HG03469 (cell line): ENCODE results near the gene OCIAD2.
A peak's percentile ranks its signal among the peaks of the same experiment; 100 is the strongest.
"Not testable (repeated sequence)": the region's sequence is repeated elsewhere in the genome, so short reads cannot be mapped to it uniquely, and the experiment has no call there.

ENCODE experiments used
- ATAC-seq: cut with Tn5 transposase; IDR thresholded peaks from one replicate; pipeline ENCODE4 v1.9.1; 2021; ENCODE audit warnings: mild to moderate bottlenecking, moderate library complexity, moderate number of reproducible peaks; ENCODE audit not compliant: unreplicated experiment

Gene OCIAD2

GRCh38 chr4:48906206-48907173 is at the start of gene OCIAD2:
OCIAD2 (minus strand) TSS chr4:48906774; CDS start chr4:48904549, 2,225 bp downstream.
- ATAC-seq = peak; percentile 95

DNA sequence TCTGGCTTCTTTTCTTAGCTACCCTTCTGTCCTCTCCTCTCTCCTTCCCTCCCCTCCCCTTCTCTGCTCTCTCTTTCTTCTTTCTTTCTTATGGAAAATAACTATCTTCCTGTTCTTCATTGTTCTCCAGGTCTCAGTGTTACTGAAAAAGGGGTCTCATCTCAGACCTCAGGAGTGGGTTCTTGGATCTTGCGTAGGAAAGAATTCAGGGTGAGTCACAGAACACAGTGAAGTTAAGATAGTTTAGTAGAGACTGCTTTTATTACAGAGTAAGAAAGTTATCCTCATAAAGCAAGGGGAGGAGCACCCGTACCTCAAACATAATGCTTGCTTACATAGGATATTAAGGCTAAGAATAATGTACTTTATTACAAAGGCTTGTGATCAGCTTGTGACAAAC is 47.7 kb upstream of the OCIAD2 start:
- ATAC-seq = no peak

DNA sequence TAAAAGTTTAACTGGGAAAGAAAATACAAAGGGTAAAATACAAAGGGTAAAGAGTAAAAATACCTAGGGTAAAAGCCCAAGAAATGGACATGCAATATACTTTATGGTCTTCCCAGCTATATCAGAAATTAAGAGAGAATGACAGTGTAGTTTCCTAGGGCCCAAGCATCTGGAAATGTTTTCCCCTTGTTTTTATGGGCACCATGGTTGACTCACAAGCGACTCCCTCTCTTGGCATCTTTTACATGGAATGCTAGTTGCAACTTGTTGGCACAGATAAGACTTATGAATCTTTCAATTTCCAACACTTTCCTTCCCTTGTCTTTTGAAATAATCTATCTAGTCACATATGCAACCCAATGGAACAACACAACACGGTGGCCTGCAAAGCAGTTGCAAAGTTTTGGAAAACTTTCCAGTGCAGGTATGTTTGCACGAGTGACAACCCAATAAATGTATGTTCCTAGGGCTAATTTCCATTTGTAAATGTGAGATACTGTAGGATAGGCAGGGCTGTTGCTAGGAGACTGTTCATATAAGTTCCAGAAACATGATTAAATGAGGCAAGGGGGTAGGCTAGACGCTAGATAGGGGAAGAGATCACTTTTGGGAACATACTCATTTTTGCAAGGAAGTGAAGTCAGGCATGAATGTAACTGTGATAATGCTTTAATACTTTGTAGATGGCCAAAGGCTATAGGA is 43.1 kb upstream of the OCIAD2 start:
- no peak for ATAC-seq

DNA sequence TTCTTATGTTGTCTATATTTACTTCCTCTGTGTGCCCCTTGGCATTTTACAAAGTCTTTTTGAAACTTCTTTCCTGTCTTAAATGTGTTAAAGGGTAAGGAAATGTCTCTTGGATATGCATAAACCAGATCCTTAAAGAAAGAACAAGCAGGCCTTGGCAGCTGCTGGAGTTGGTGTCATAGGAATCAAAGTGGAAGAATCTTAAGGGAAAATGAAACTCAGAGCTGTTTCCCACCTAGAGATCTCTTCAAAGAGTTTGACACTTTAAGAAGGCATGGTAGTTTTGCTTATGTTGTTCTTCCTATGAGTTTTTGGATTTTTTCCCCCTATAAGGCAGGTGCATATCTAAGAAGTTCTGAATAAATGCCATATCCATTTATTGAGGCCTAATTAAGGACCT is 42.5 kb upstream of the OCIAD2 start:
- no peak for ATAC-seq

- no peak for ATAC-seq
Measured at GRCh38 chr4:48947731-48948130, 41.2 kb upstream of the OCIAD2 start.

- no peak for ATAC-seq
Measured at GRCh38 chr4:48945981-48946380, 39.4 kb upstream of the OCIAD2 start.

GRCh38 chr4:48944756-48945241 is 38.2 kb upstream of the OCIAD2 start:
- no peak for ATAC-seq

- no peak for ATAC-seq
Measured at GRCh38 chr4:48944252-48944651, 37.7 kb upstream of the OCIAD2 start.

DNA sequence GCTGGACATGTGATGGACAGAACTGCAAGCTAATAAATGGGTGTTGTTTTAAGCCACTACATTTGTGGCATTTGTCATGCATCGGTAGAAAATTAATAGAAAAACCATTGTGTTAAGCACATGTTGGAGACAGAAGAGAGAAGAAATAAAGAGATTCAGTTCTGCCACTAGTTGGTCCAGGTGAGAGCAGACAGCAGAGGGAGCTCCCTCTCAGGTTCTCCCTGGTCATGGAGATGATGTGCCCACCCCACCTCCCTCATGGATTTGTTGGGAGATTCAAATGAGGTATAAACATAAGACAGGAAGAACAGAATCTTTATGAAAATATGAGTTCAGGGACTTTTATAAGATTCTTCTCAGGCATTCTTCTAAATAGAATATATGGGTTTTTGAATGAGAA is 36.8 kb upstream of the OCIAD2 start:
- ATAC-seq = no peak

GRCh38 chr4:48939785-48940184 is 33.2 kb upstream of the OCIAD2 start:
- ATAC-seq = no peak

DNA sequence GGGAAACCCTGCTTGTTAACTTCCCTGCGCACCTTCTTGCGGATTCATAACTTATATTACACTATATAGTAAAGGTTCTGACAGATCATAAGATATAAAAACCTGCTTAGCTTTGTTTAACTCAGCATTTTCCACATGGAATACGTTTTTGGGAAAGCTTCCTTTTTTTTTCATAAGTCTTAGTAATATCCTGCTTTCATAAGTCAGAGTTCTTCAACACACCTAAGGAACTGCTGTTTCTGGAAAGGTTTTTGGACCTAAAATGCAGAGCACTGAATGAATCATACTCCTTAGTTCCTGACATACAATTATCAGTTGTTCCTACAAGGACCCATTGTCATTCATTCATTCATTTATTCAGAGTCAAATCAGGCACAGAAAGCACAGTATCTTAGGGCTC is 32.3 kb upstream of the OCIAD2 start:
- no peak for ATAC-seq

DNA sequence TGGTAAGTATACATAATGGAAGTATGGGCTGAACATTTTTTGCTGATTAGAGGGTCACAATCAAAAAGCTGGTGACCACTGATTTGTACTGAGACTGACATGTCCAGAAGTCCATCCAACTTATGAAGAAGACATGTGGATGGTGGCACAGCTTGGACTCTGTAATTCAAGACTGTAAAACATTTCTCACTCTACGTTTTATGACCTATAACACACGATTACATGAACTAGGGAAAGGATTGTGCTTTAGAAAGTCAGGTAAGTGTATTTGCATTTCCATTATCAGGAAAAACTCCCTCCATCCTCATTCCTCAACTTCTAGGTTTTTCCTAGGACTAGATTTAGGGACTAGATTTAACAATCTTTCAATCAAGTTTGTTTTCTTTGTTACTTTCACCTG is 30.5 kb upstream of the OCIAD2 start:
- ATAC-seq = no peak

DNA sequence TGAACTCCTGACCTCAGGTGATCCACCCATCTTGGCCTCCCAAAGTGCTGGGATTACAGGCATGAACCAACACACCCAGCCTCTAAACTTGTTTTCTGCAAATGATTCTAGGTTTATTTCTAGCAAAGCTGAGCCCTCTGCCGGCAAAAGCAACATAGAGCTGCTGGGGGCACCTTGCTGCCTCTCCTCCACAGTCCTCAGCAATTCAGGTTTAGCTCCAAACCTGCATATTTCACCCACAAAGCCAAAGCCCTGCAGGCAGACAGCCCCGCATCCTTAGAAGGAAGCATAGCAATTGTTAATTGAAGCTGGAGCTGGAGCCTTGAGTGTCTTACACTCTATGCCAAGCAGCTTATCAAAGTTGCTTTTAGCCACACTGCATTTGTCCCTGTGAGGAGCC is 24.9 kb upstream of the OCIAD2 start:
- ATAC-seq = no peak

GRCh38 chr4:48930654-48931053 is 24.1 kb upstream of the OCIAD2 start:
- no peak for ATAC-seq

DNA sequence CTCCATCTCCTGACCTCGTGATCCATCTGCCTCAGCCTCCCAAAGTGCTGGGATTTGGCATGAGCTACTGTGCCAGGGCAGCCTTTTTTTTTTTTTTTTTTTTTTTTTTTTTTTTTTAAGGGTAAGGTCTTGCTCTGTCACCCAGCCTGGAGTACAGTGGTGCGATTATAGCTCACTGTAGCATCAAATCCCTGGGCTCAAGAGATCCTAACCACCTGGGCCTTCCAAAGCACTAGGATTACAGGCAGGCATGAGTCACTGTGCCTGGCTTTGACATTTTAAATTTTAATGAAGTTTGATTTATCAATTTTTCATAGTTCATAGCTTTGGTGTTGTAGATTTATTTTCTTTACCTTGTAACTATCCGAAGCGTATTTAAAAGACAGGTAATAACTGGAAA is 17.8 kb upstream of the OCIAD2 start:
- ATAC-seq = no peak

GRCh38 chr4:48923065-48923464 is 16.5 kb upstream of the OCIAD2 start:
- ATAC-seq = not testable (repeated sequence)

- ATAC-seq = no peak
Measured at GRCh38 chr4:48914311-48914710, 7.7 kb upstream of the OCIAD2 start.

DNA sequence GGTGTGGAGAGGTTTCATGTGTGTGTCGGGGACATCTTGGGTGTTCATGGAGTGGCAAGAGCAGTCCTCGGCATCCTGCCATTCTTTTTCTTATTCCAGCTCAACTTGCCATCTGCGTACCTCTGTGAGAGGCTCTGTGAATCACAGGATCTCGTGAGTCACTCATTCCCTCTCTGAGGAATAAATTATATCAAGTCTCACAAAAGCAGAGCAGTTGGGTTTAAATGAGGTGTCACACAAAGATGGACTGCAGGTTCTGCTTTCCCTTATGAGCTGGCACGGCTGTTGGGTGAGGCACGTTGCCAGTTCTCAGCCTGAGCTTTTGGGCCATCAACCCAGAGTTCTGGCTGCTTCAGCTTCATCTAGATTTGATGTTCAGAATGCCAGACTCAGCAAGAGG is 6.8 kb upstream of the OCIAD2 start:
- ATAC-seq = no peak

DNA sequence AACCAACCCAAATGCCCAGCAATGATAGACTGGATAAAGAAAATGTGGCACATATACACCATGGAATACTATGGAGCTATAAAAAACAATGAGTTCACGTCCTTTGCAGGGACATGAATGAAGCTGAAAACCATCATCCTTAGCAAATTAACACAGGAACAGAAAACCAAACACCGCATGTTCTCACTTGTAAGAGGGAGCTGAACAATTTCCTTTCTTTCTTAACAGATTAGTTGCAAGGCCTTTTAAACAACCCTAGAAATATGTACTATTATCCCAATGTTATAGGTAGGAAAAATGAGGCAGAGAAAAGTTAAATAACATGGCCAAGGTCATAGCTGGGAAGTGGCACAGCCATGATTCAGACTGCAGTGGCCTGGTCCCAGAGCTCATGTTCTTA is 5.8 kb upstream of the OCIAD2 start:
- no peak for ATAC-seq

- ATAC-seq = no peak
Measured at GRCh38 chr4:48910511-48910910, 3.9 kb upstream of the OCIAD2 start.

- no peak for ATAC-seq
Measured at GRCh38 chr4:48909697-48910096, 3.1 kb upstream of the OCIAD2 start.

DNA sequence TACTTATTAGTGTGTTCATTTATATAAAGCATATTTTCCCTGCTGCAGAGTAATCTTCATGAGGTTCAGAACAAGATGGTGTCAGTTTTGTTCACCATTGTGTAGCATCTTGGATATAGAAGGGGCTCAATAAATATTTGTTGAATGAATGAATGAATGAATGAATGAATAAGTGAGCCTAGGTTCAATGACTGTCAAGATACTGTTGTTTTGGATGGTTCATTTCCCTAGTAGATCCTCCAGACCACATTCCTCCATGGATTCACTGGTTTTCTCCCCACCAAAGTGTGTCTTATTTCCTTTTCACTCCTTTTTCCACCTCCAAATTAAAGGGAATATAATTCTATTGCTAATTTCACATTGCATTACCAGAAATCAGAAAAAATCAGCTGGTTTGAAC is 2.1 kb upstream of the OCIAD2 start:
- no peak for ATAC-seq
